ENCODE results near the gene ATP6V0C. TPM values are rescaled to one million over a fixed set of nuclear protein-coding genes. Genes with fewer than 3 reads are reported as not detected.

The ATP6V0C gene
- polyA plus RNA-seq, 1 donor (not counting 4 experiments of a cell fraction or from before 2014, with no cell fraction given) = 11.4 TPM

GRCh38 chr16:2467528-2468232 is 46.1 kb upstream of the ATP6V0C start:
- no peak for DNase-seq (ENCODE audit: low read depth, low spot score)
- Histone ChIP-seq H3K4me3 (ENCODE audit: control insufficient read depth in 2 of 3, extremely low read depth in 1 of 3, insufficient read depth in 2 of 3, low read depth in 1 of 3, low read length in 3 of 3) (peak overlapping the region; percentile 37 to 64 (median 59)), H4K20me1 (ENCODE audit: control insufficient read depth, extremely low read depth, insufficient read depth, low read length) (no peaks in the 10 kb centered on the region), H3K79me2 (ENCODE audit: control insufficient read depth, insufficient read depth, low read length) (no peaks in the 10 kb centered on the region), H3K27ac (ENCODE audit: control insufficient read depth, insufficient read depth, low read length) (no peak overlapping the region), H3K9me1 (ENCODE audit: control insufficient read depth, extremely low read depth, insufficient read depth, low read length) (no peaks in the 10 kb centered on the region), H3K36me3 (ENCODE audit: control insufficient read depth in 2 of 2, extremely low read depth in 1 of 2, insufficient read depth in 2 of 2, low read length in 2 of 2) (no peaks in the 10 kb centered on the region), H3K9me3 (ENCODE audit: control insufficient read depth, low read depth, low read length) (no peaks in the 10 kb centered on the region), H3K9ac (ENCODE audit: control insufficient read depth, extremely low read depth, insufficient read depth, low read length) (peak overlapping the region; percentile 71), H3K27me3 (ENCODE audit: control insufficient read depth, extremely low read depth, insufficient read depth, low read length) (peaks cover 28% of the 10 kb centered on the region), H3K4me1 (ENCODE audit: control insufficient read depth, extremely low read depth, insufficient read depth, low read length) (peaks cover 11% of the 10 kb centered on the region), H2AFZ (ENCODE audit: control insufficient read depth, low read length) (peak overlapping the region; percentile 30), H3K4me2 (ENCODE audit: control insufficient read depth, extremely low read depth, insufficient read depth, low read depth, low read length) (peak overlapping the region; percentile 90)
- FAIRE-seq = no peak
- TF ChIP-seq EZH2 (IDR thresholded peaks at IDR 0.05; ENCODE audit: low read length) = no peak
- TF ChIP-seq CTCF (optimal IDR thresholded peaks at IDR 0.05 in 1 of 3, IDR thresholded peaks at IDR 0.05 in 1 of 3, conservative IDR thresholded peaks at IDR 0.05 in 1 of 3; ENCODE audit: extremely low read depth in 1 of 3, insufficient read depth in 2 of 3, low read length in 3 of 3) = no peak
- dilution Hi-C loops (cut with MboI; ENCODE audit: extremely low pct_ligation_motif_present, low sequenced_read_pairs) = no loop called here

- H3K79me2 ChIP-seq (ENCODE audit: control insufficient read depth, insufficient read depth, low read length) = no peaks in the 10 kb centered on the region
- no peak overlapping the region for H3K27ac ChIP-seq (ENCODE audit: control insufficient read depth, insufficient read depth, low read length)
- peaks cover 3% of the 10 kb centered on the region for H4K20me1 ChIP-seq (ENCODE audit: control insufficient read depth, extremely low read depth, insufficient read depth, low read length)
- H3K4me3 ChIP-seq (ENCODE audit: control insufficient read depth in 2 of 3, extremely low read depth in 1 of 3, insufficient read depth in 2 of 3, low read depth in 1 of 3, low read length in 3 of 3) = peak overlapping the region; percentile 37 to 64 (median 59)
- dilution Hi-C loops (cut with MboI; ENCODE audit: extremely low pct_ligation_motif_present, low sequenced_read_pairs) = no loop called here
- H3K9ac ChIP-seq (ENCODE audit: control insufficient read depth, extremely low read depth, insufficient read depth, low read length) = peak overlapping the region; percentile 71
- H2AFZ ChIP-seq (ENCODE audit: control insufficient read depth, low read length) = peak overlapping the region; percentile 77
- H3K9me3 ChIP-seq (ENCODE audit: control insufficient read depth, low read depth, low read length) = no peaks in the 10 kb centered on the region
- no peaks in the 10 kb centered on the region for H3K9me1 ChIP-seq (ENCODE audit: control insufficient read depth, extremely low read depth, insufficient read depth, low read length)
- H3K4me2 ChIP-seq (ENCODE audit: control insufficient read depth, extremely low read depth, insufficient read depth, low read depth, low read length) = peak overlapping the region; percentile 90
- no peaks in the 10 kb centered on the region for H3K36me3 ChIP-seq (ENCODE audit: control insufficient read depth in 2 of 2, extremely low read depth in 1 of 2, insufficient read depth in 2 of 2, low read length in 2 of 2)
- peaks cover 11% of the 10 kb centered on the region for H3K4me1 ChIP-seq (ENCODE audit: control insufficient read depth, extremely low read depth, insufficient read depth, low read length)
- TF ChIP-seq CTCF (optimal IDR thresholded peaks at IDR 0.05 in 1 of 3, IDR thresholded peaks at IDR 0.05 in 1 of 3, conservative IDR thresholded peaks at IDR 0.05 in 1 of 3; ENCODE audit: extremely low read depth in 1 of 3, insufficient read depth in 2 of 3, low read length in 3 of 3) (no peak), EZH2 (IDR thresholded peaks at IDR 0.05; ENCODE audit: low read length) (no peak)
- no peak for FAIRE-seq
- no peak for DNase-seq (ENCODE audit: low read depth, low spot score)
- peaks cover 28% of the 10 kb centered on the region for H3K27me3 ChIP-seq (ENCODE audit: control insufficient read depth, extremely low read depth, insufficient read depth, low read length)
These were observed 45.5 kb upstream of the ATP6V0C start for GRCh38 chr16:2468233-2468724.

All from keratinocyte (primary cell).